ENCODE data around the gene HPS4. TPM values are rescaled to one million over a fixed set of nuclear protein-coding genes. Genes with fewer than 3 reads are reported as not detected.
A peak's percentile ranks its signal among the peaks of the same experiment; 100 is the strongest.

The HPS4 gene
- total RNA-seq, 1 donor from 2014 or later = 35.3 TPM

GRCh38 chr22:26429458-26430286 is 53.9 kb downstream of the HPS4 start:
- no peak for TF ChIP-seq CTCF (conservative IDR thresholded peaks at IDR 0.05; ENCODE audit: low read depth, low read length)
- DNase-seq (ENCODE audit: low read depth) = no peak
- peak overlapping the region; percentile 50 for H3K4me3 ChIP-seq (ENCODE audit: low read depth, low read length)

- TF ChIP-seq CTCF (conservative IDR thresholded peaks at IDR 0.05; ENCODE audit: low read depth, low read length) = no peak
- peak within 1 kb of the TSS; percentile 64 for H3K4me3 ChIP-seq (ENCODE audit: low read depth, low read length)
- peak; percentile 10 for DNase-seq (ENCODE audit: low read depth)
These were observed 54.8 kb downstream of the HPS4 start, which contains the start of gene ASPHD2 for GRCh38 chr22:26428515-26429457. TSS of gene ASPHD2 (plus strand) at chr22:26429260. CDS start at chr22:26433616, 4,356 bp downstream.

DNA sequence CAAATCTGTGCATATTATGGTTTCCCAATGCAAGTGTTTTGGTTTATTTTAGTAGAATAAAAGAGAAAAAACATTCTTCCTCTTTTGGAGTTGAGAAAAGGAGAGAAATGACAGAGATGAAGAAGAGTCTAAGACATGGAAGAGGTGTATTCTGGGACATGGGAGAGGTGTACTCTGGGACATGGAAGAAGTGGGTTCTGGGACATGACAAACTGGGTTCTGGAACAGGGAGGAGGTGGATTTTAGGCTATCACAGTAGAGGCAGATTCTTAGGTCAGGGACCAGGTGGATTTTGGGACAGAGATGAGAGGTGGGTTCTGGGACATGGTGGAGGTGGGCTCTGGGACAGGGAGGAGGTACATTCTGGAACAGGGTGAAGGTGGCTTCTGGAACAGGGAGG is 56.7 kb downstream of the HPS4 start:
- TF ChIP-seq CTCF (conservative IDR thresholded peaks at IDR 0.05; ENCODE audit: low read depth, low read length) = no peak
- H3K4me3 ChIP-seq (ENCODE audit: low read depth, low read length) = no peak overlapping the region
- no peak for DNase-seq (ENCODE audit: low read depth)

GRCh38 chr22:26418620-26419019 is 65.0 kb downstream of the HPS4 start:
- TF ChIP-seq CTCF (conservative IDR thresholded peaks at IDR 0.05; ENCODE audit: low read depth, low read length) = no peak
- no peak overlapping the region for H3K4me3 ChIP-seq (ENCODE audit: low read depth, low read length)
- DNase-seq (ENCODE audit: low read depth) = no peak

GRCh38 chr22:26417406-26417805 is 66.2 kb downstream of the HPS4 start:
- no peak overlapping the region for H3K4me3 ChIP-seq (ENCODE audit: low read depth, low read length)
- TF ChIP-seq CTCF (conservative IDR thresholded peaks at IDR 0.05; ENCODE audit: low read depth, low read length) = no peak
- DNase-seq (ENCODE audit: low read depth) = no peak

DNA sequence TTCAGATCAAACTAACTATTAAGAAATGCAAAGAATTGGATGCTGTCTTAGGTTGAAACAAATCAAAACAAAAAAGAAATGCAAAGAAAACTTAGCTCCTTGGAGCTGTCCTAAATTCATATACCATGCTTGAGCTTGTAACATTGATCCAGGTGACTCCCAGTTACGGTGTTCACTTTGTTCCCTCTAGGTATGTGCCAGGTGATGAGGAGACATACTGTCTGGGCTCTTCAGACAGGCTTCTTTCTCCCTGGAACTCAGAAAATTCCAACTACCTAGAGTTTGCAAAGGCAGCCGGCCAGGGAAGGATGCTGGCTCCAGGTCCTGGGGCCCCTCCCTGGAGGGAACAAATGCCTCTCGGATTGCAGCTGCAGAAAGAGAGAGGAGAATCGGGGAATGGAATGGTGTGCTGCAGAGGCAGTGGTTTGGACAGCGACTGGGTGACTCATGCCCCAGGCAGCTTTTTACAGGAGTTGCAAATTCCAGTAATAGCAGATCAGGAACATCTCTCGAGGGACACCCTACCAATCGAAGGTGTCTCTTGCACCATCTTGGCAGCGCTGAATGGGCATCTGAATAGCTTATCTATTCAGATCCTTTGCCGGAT is 66.8 kb downstream of the HPS4 start:
- no peak overlapping the region for H3K4me3 ChIP-seq (ENCODE audit: low read depth, low read length)

More for the DNA sequence above, 66.8 kb downstream of the HPS4 start:
- peak; percentile 36 for DNase-seq (ENCODE audit: low read depth)
- no peak for TF ChIP-seq CTCF (conservative IDR thresholded peaks at IDR 0.05; ENCODE audit: low read depth, low read length)
